HepG2 (cell line): ENCODE data around the gene ZFP90. TPM values are rescaled to one million over a fixed set of nuclear protein-coding genes. Genes with fewer than 3 reads are reported as not detected.
A peak's percentile ranks its signal among the peaks of the same experiment; 100 is the strongest.

Source experiments
- BATF2 ChIP-seq: sonication (generic); formaldehyde crosslinking; IDR thresholded peaks from 2 replicates; pipeline ENCODE4 v1.8.0; 2022; ENCODE audit warnings: mild to moderate bottlenecking, missing genetic modification reagents, moderate library complexity
- CENPBD1 ChIP-seq: sonication (generic); formaldehyde crosslinking; IDR thresholded peaks from 2 replicates; pipeline ENCODE4 v1.8.0; 2022; ENCODE audit warnings: missing genetic modification reagents, low read depth, mild to moderate bottlenecking, borderline replicate concordance
- EZH2 ChIP-seq: conservative IDR thresholded peaks from 2 replicates; pipeline ENCODE4 v1.6.1; 2012; ENCODE audit warnings: mild to moderate bottlenecking, low read depth, low read length, moderate library complexity
- GPN1 ChIP-seq: sonication (generic); formaldehyde crosslinking; IDR thresholded peaks from 2 replicates; pipeline ENCODE4 v1.5.1; 2020; ENCODE audit warnings: missing genetic modification reagents, borderline replicate concordance
- KDM2A ChIP-seq: sonication (generic); formaldehyde crosslinking; IDR thresholded peaks from 2 replicates; pipeline ENCODE4 v1.4.0; 2020; ENCODE audit warnings: low read depth, missing genetic modification reagents, borderline replicate concordance
- KDM5B ChIP-seq: sonication (generic); formaldehyde crosslinking; IDR thresholded peaks from 2 replicates; pipeline ENCODE4 v1.4.0; 2020; ENCODE audit warnings: missing genetic modification reagents, mild to moderate bottlenecking, borderline replicate concordance
- NONO ChIP-seq, 2 experiments: fragments of 450-650 bp in 1 of 2; sonication (generic) in 1 of 2; formaldehyde crosslinking in 1 of 2; IDR thresholded peaks in 1 of 2; conservative IDR thresholded peaks in 1 of 2; 2 replicates each; pipeline versions ENCODE4 v1.6.1 to v1.8.0; 2017 to 2022; ENCODE audit warnings: mild to moderate bottlenecking in 1 of 2, missing genetic modification reagents in 1 of 2, moderate library complexity in 1 of 2
- REPIN1 ChIP-seq: sonication (generic); formaldehyde crosslinking; IDR thresholded peaks from 2 replicates; pipeline ENCODE4 v1.8.0; 2022; ENCODE audit warnings: missing genetic modification reagents, low read depth, mild to moderate bottlenecking, borderline replicate concordance
- SP140L ChIP-seq: sonication (generic); formaldehyde crosslinking; IDR thresholded peaks from 2 replicates; pipeline ENCODE4 v1.4.0; 2020; ENCODE audit warnings: missing genetic modification reagents, borderline replicate concordance
- SRSF9 ChIP-seq: fragments of 200-400 bp; formaldehyde crosslinking; IDR thresholded peaks from 2 replicates; pipeline ENCODE4 v1.6.1; 2018; ENCODE audit warnings: borderline replicate concordance, mild to moderate bottlenecking, low read depth, low read length; ENCODE audit not compliant: insufficient read depth, poor library complexity, severe bottlenecking
- TOE1 ChIP-seq: sonication (generic); formaldehyde crosslinking; IDR thresholded peaks from 2 replicates; pipeline ENCODE4 v1.4.0; 2020; ENCODE audit warnings: mild to moderate bottlenecking, missing genetic modification reagents
- ZFP91 ChIP-seq: sonication (generic); formaldehyde crosslinking; IDR thresholded peaks from 2 replicates; pipeline ENCODE4 v1.9.0; 2022; ENCODE audit warnings: missing genetic modification reagents, mild to moderate bottlenecking, borderline replicate concordance
- ZNF441 ChIP-seq: sonication (generic); formaldehyde crosslinking; IDR thresholded peaks from 2 replicates; pipeline ENCODE4 v1.7.0; 2021; ENCODE audit warnings: missing genetic modification reagents, borderline replicate concordance
- ZNF503 ChIP-seq: sonication (generic); formaldehyde crosslinking; IDR thresholded peaks from 2 replicates; pipeline ENCODE4 v1.4.0; 2020; ENCODE audit warnings: missing genetic modification reagents
- ZNF510 ChIP-seq: sonication (generic); formaldehyde crosslinking; IDR thresholded peaks from 2 replicates; pipeline ENCODE4 v1.4.0; 2020; ENCODE audit warnings: low read depth, mild to moderate bottlenecking, missing genetic modification reagents
- ZNF549 ChIP-seq: sonication (generic); formaldehyde crosslinking; IDR thresholded peaks from 2 replicates; pipeline ENCODE4 v1.5.0; 2020; ENCODE audit warnings: missing genetic modification reagents
- ZNF740 ChIP-seq: sonication (generic); formaldehyde crosslinking; IDR thresholded peaks from 2 replicates; pipeline ENCODE4 v1.4.0; 2020; ENCODE audit warnings: missing genetic modification reagents
- ZNF841 ChIP-seq: sonication (generic); formaldehyde crosslinking; IDR thresholded peaks from 2 replicates; pipeline ENCODE4 v1.8.1; 2023; ENCODE audit warnings: missing genetic modification reagents, borderline replicate concordance
- polyA plus RNA-seq, 8 experiments: library from polyadenylated mRNA; depleted of rRNA in 3 of 8; stranded (reverse) in 7 of 8; unstranded in 1 of 8; fragments of >200 nt; fragmentation: Illumina TruSeq in 4 of 8; extraction: Trizol in 4 of 8; gene quantifications; 2 replicates each; pipeline versions ENCODE4 v1.2.1 to v1.2.3, GENCODE V29; 2011 to 2016; ENCODE audit warnings: low read depth in 4 of 8, missing spikeins in 1 of 8, mixed read lengths in 1 of 8; ENCODE audit not compliant: insufficient read depth in 1 of 8
- total RNA-seq, 5 experiments: library from RNA; depleted of rRNA; stranded (reverse); fragments of >200 nt; fragmentation: Illumina TruSeq; extraction: Trizol; gene quantifications; 2 replicates each; pipeline ENCODE4 v1.2.3, GENCODE V29; 2016; ENCODE audit warnings: low read depth in 1 of 5
- TF ChIP-seq, protein P1 (sequence below): fragments of 450-650 bp; IDR thresholded peaks from 2 replicates; pipeline ENCODE4 v1.6.1; 2016

ZFP90 gene
- total and polyA plus RNA-seq, 2 of the 13 experiments (the other 11 are each of a cell fraction or from before 2014, with no cell fraction given), result 17.6 to 18.9 TPM

- 0 out of 2 replicates have a peak, but pooled peaks have one; percentile 31 for TF ChIP-seq BATF2 (CRISPR knock-in tag)
- TF ChIP-seq TOE1 (CRISPR knock-in tag), result no peak
- no peak for TF ChIP-seq REPIN1 (CRISPR knock-in tag)
- TF ChIP-seq ZNF441 (CRISPR knock-in tag), result no peak
- TF ChIP-seq ZFP91, result peak; percentile 69; the same call in 1 of the 2 replicates
- no peak for TF ChIP-seq SP140L (CRISPR knock-in tag)
- TF ChIP-seq GPN1 (CRISPR knock-in tag), result no peak
- no peak; the same call in none of the 2 replicates for TF ChIP-seq KDM5B (CRISPR knock-in tag)
- peak; percentile 89; the same call in 1 of the 2 replicates for TF ChIP-seq ZNF503 (CRISPR knock-in tag)
- TF ChIP-seq, protein P1, sequence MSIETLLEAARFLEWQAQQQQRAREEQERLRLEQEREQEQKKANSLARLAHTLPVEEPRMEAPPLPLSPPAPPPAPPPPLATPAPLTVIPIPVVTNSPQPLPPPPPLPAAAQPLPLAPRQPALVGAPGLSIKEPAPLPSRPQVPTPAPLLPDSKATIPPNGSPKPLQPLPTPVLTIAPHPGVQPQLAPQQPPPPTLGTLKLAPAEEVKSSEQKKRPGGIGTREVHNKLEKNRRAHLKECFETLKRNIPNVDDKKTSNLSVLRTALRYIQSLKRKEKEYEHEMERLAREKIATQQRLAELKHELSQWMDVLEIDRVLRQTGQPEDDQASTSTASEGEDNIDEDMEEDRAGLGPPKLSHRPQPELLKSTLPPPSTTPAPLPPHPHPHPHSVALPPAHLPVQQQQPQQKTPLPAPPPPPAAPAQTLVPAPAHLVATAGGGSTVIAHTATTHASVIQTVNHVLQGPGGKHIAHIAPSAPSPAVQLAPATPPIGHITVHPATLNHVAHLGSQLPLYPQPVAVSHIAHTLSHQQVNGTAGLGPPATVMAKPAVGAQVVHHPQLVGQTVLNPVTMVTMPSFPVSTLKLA, result no peak
- TF ChIP-seq SRSF9, result no peak
- 0 out of 2 replicates have a peak, but pooled peaks have one; percentile 48 for TF ChIP-seq ZNF549 (CRISPR knock-in tag)
- no peak for TF ChIP-seq NONO (IDR thresholded peaks at IDR 0.05)
- 0 out of 2 replicates have a peak, but pooled peaks have one; percentile 45 for TF ChIP-seq NONO (CRISPR knock-in tag; conservative IDR thresholded peaks at IDR 0.05)
- TF ChIP-seq ZNF740, result peak; percentile 75; the same call in 1 of the 2 replicates
- TF ChIP-seq CENPBD1, result no peak
- no peak for TF ChIP-seq ZNF510 (CRISPR knock-in tag)
- no peak for TF ChIP-seq ZNF841 (CRISPR knock-in tag)
- peak; percentile 96 for TF ChIP-seq KDM2A (CRISPR knock-in tag)
- TF ChIP-seq EZH2, result no peak
Measured at GRCh38 chr16:68538880-68539701, at the start of gene ZFP90 (continued).
